Body of pancreas (tissue), 4 donors: ENCODE measurements around the gene SLC52A3.

Source experiments
- CTCF ChIP-seq, 7 experiments: fragments of 450-650 bp in 4 of 7; fragments of 200-600 bp in 3 of 7; sonication (generic) in 3 of 7; IDR thresholded peaks; one replicate each; pipeline ENCODE4 v1.5.1; 2016 to 2019; ENCODE audit warnings: antibody characterized with exemption in 7 of 7
- POLR2A ChIP-seq, 3 donors: fragments of 450-650 bp; IDR thresholded peaks; one replicate each; pipeline ENCODE4 v1.6.1; 2016; ENCODE audit warnings: antibody characterized with exemption in 3 of 3, mild to moderate bottlenecking in 2 of 3

- TF ChIP-seq POLR2A (IDR thresholded peaks at IDR 0.05), result no peak
- no peak for TF ChIP-seq CTCF (IDR thresholded peaks at IDR 0.05)
These were observed 42.8 kb downstream of the SLC52A3 start for GRCh38 chr20:725491-725890.
